WTC11 (cell line): ENCODE results near the gene ARMC7. TPM values are rescaled to one million over a fixed set of nuclear protein-coding genes. Genes with fewer than 3 reads are reported as not detected.

Source experiments
- ATAC-seq: fragments of 200-7000 bp; cut with Tn5 transposase; 2 replicates; pipeline ENCODE4 v1.10.0; 2021; ENCODE audit warnings: mild to moderate bottlenecking, moderate library complexity
- CTCF ChIA-PET: fragments of 300-600 bp; sonication (Branson Sonifier 250); formaldehyde crosslinking; loops from one replicate; lab custom pipeline; 2021; ENCODE audit warnings: antibody characterized with exemption; lab: Charles Lee
- POLR2A ChIA-PET: fragments of 350-600 bp; sonication (Branson Sonifier 250); formaldehyde crosslinking; loops from one replicate; lab custom pipeline; 2021; ENCODE audit warnings: antibody characterized with exemption; lab: Charles Lee
- DNase-seq: peaks from one replicate; pipeline ENCODE4 v3.0.0; 2021; ENCODE audit warnings: low spot score
- H3K27ac Mint-ChIP-seq: 2 replicates; pipeline ENCODE4 v1.8.0; 2021; ENCODE audit warnings: mixed read lengths
- H3K27me3 Mint-ChIP-seq: 2 replicates; pipeline ENCODE4 v1.8.0; 2021; ENCODE audit warnings: low read depth, mild to moderate bottlenecking, moderate library complexity, mixed read lengths
- H3K36me3 Mint-ChIP-seq: 2 replicates; pipeline ENCODE4 v1.8.0; 2021; ENCODE audit warnings: mixed read lengths
- H3K4me1 Mint-ChIP-seq: 2 replicates; pipeline ENCODE4 v1.8.0; 2022; ENCODE audit warnings: mixed read lengths
- H3K4me3 Mint-ChIP-seq: 2 replicates; pipeline ENCODE4 v1.8.0; 2021; ENCODE audit warnings: mild to moderate bottlenecking, moderate library complexity, mixed read lengths
- H3K9me3 Mint-ChIP-seq: 2 replicates; pipeline ENCODE4 v1.8.0; 2021; ENCODE audit warnings: mixed read lengths
- AR ChIP-seq: fragments of 250-450 bp; sonication (Bioruptor Pico); IDR thresholded peaks from 2 replicates; pipeline ENCODE4 v1.9.0; 2021; ENCODE audit warnings: mild to moderate bottlenecking
- ARID4B ChIP-seq: sonication (generic); formaldehyde crosslinking; IDR thresholded peaks from 2 replicates; pipeline ENCODE4 v1.8.0; 2023; ENCODE audit warnings: missing genetic modification reagents, mild to moderate bottlenecking, borderline replicate concordance
- CREB1 ChIP-seq: sonication (generic); formaldehyde crosslinking; IDR thresholded peaks from 2 replicates; pipeline ENCODE4 v1.8.0; 2023; ENCODE audit warnings: mild to moderate bottlenecking, missing genetic modification reagents
- EMX1 ChIP-seq: fragments of 250-450 bp; sonication (Bioruptor Pico); IDR thresholded peaks from 2 replicates; pipeline ENCODE4 v1.8.0; 2021; ENCODE audit warnings: mild to moderate bottlenecking
- ETV6 ChIP-seq: sonication (generic); formaldehyde crosslinking; IDR thresholded peaks from 2 replicates; pipeline ENCODE4 v1.8.1; 2022; ENCODE audit warnings: mild to moderate bottlenecking, missing genetic modification reagents
- JUN ChIP-seq: sonication (generic); formaldehyde crosslinking; IDR thresholded peaks from 2 replicates; pipeline ENCODE4 v1.8.0; 2023; ENCODE audit warnings: mild to moderate bottlenecking, missing genetic modification reagents
- NFYB ChIP-seq: sonication (generic); formaldehyde crosslinking; conservative IDR thresholded peaks from 2 replicates; pipeline ENCODE4 v1.8.0; 2022; ENCODE audit warnings: low read depth, missing genetic modification reagents
- RORB ChIP-seq: fragments of 250-450 bp; sonication (Bioruptor Pico); IDR thresholded peaks from 2 replicates; pipeline ENCODE4 v1.9.0; 2021; ENCODE audit warnings: mild to moderate bottlenecking
- STAT6 ChIP-seq: sonication (generic); formaldehyde crosslinking; conservative IDR thresholded peaks from 2 replicates; pipeline ENCODE4 v1.8.1; 2023; ENCODE audit warnings: mild to moderate bottlenecking, low read depth, missing genetic modification reagents, moderate library complexity
- TEAD4 ChIP-seq: sonication (generic); formaldehyde crosslinking; IDR thresholded peaks from 2 replicates; pipeline ENCODE4 v1.8.0; 2022; ENCODE audit warnings: mild to moderate bottlenecking, missing genetic modification reagents
- ZNF121 ChIP-seq: sonication (generic); formaldehyde crosslinking; IDR thresholded peaks from 2 replicates; pipeline ENCODE4 v1.8.0; 2023; ENCODE audit warnings: missing genetic modification reagents
- total RNA-seq: library from RNA; stranded (reverse); gene quantifications from 3 replicates; pipeline ENCODE4 v1.2.3, GENCODE V29; 2021
- TF ChIP-seq, protein P1 (sequence below): sonication (generic); formaldehyde crosslinking; IDR thresholded peaks from 2 replicates; pipeline ENCODE4 v1.8.0; 2022; ENCODE audit warnings: mild to moderate bottlenecking, missing genetic modification reagents
- TF ChIP-seq, protein P2 (sequence below): fragments of 250-450 bp; sonication (Bioruptor Pico); IDR thresholded peaks from 2 replicates; pipeline ENCODE4 v1.9.0; 2021; ENCODE audit warnings: mild to moderate bottlenecking
- TF ChIP-seq, protein P3 (sequence below): sonication (generic); formaldehyde crosslinking; IDR thresholded peaks from 2 replicates; pipeline ENCODE4 v1.8.1; 2023; ENCODE audit warnings: mild to moderate bottlenecking, missing genetic modification reagents, borderline replicate concordance
- TF ChIP-seq, protein P4 (sequence below): fragments of 250-450 bp; sonication (Bioruptor Pico); IDR thresholded peaks from 2 replicates; pipeline ENCODE4 v2.1.2; 2022; ENCODE audit warnings: mild to moderate bottlenecking, moderate library complexity

ARMC7 gene
- total RNA-seq, 1 experiment from 2014 or later = 13.2 TPM

- CTCF ChIA-PET = no interaction called here
- ATAC-seq = no peak
Observed at GRCh38 chr17:75152922-75153779, 43.4 kb downstream of the ARMC7 start.

More at GRCh38 chr17:75152922-75153779, 43.4 kb downstream of the ARMC7 start:
- Mint-ChIP-seq H3K4me1 (peaks cover 45% of the 10 kb centered on the region), H3K36me3 (peaks cover 18% of the 10 kb centered on the region), H3K9me3 (no peaks in the 10 kb centered on the region), H3K27ac (peak overlapping the region; percentile 90), H3K4me3 (peak overlapping the region; percentile 97), H3K27me3 (peaks cover 3% of the 10 kb centered on the region; the same call in 1 of the 2 replicates)
- POLR2A ChIA-PET = interaction anchor here (1.0 kb wide), 1 partner anchor 19 kb away, joined by 4 read pairs; no protein-coding TSS in a partner anchor
- DNase-seq = peak; percentile 47
- TF ChIP-seq ZNF121 (CRISPR knock-in tag) (peak; percentile 99), ETV6 (CRISPR knock-in tag) (no peak), AR (CRISPR knock-in tag) (no peak), NFYB (CRISPR knock-in tag) (no peak), STAT6 (CRISPR knock-in tag) (no peak), JUN (CRISPR knock-in tag) (no peak), TEAD4 (CRISPR knock-in tag) (no peak), ARID4B (no peak), CREB1 (CRISPR knock-in tag) (no peak), RORB (CRISPR knock-in tag) (no peak), EMX1 (no peak)
- TF ChIP-seq, protein P1, sequence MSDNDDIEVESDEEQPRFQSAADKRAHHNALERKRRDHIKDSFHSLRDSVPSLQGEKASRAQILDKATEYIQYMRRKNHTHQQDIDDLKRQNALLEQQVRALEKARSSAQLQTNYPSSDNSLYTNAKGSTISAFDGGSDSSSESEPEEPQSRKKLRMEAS = peak; percentile 42
- TF ChIP-seq, protein P2, sequence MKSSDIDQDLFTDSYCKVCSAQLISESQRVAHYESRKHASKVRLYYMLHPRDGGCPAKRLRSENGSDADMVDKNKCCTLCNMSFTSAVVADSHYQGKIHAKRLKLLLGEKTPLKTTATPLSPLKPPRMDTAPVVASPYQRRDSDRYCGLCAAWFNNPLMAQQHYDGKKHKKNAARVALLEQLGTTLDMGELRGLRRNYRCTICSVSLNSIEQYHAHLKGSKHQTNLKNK (CRISPR knock-in tag) = 0 out of 2 replicates have a peak, but pooled peaks have one; percentile 5
- TF ChIP-seq, protein P3, sequence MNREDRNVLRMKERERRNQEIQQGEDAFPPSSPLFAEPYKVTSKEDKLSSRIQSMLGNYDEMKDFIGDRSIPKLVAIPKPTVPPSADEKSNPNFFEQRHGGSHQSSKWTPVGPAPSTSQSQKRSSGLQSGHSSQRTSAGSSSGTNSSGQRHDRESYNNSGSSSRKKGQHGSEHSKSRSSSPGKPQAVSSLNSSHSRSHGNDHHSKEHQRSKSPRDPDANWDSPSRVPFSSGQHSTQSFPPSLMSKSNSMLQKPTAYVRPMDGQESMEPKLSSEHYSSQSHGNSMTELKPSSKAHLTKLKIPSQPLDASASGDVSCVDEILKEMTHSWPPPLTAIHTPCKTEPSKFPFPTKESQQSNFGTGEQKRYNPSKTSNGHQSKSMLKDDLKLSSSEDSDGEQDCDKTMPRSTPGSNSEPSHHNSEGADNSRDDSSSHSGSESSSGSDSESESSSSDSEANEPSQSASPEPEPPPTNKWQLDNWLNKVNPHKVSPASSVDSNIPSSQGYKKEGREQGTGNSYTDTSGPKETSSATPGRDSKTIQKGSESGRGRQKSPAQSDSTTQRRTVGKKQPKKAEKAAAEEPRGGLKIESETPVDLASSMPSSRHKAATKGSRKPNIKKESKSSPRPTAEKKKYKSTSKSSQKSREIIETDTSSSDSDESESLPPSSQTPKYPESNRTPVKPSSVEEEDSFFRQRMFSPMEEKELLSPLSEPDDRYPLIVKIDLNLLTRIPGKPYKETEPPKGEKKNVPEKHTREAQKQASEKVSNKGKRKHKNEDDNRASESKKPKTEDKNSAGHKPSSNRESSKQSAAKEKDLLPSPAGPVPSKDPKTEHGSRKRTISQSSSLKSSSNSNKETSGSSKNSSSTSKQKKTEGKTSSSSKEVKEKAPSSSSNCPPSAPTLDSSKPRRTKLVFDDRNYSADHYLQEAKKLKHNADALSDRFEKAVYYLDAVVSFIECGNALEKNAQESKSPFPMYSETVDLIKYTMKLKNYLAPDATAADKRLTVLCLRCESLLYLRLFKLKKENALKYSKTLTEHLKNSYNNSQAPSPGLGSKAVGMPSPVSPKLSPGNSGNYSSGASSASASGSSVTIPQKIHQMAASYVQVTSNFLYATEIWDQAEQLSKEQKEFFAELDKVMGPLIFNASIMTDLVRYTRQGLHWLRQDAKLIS (CRISPR knock-in tag) = no peak
- TF ChIP-seq, protein P4, sequence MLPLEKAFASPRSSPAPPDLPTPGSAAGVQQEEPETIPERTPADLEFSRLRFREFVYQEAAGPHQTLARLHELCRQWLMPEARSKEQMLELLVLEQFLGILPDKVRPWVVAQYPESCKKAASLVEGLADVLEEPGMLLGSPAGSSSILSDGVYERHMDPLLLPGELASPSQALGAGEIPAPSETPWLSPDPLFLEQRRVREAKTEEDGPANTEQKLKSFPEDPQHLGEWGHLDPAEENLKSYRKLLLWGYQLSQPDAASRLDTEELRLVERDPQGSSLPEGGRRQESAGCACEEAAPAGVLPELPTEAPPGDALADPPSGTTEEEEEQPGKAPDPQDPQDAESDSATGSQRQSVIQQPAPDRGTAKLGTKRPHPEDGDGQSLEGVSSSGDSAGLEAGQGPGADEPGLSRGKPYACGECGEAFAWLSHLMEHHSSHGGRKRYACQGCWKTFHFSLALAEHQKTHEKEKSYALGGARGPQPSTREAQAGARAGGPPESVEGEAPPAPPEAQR (CRISPR knock-in tag) = no peak
